NCI-H2107 (cell line): ENCODE results near the gene SCAMP1.

Experiments
- DNase-seq: peaks from one replicate; lab custom pipeline; 2025; lab: John Stamatoyannopoulos, UW

Gene SCAMP1

DNA sequence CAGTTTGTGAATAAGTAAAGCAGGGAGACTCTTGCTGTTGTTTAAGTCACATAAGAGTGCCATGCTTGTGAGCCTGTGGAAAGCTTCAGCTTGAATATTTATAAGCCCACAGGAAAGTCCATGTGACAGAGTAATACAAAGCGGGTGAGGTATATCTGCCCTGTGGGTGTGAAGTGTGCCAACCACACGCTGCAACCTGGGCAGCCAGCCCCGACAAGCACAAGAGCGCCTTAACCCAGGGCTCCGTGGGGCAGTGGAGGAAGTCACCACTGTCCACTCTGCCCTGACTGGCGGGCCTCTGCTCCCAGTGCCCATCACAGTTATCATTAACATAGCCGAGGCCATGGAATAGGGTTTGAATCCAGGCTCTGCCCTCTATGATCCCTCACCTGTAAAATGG lies 132.2 kb downstream of the SCAMP1 start:
- DNase-seq: no peak

GRCh38 chr5:78495800-78496199 lies 135.4 kb downstream of the SCAMP1 start:
- DNase-seq: no peak

GRCh38 chr5:78496373-78496772 lies 136.0 kb downstream of the SCAMP1 start:
- DNase-seq: no peak

GRCh38 chr5:78497573-78498533 lies 137.4 kb downstream of the SCAMP1 start:
- DNase-seq: no peak

- no peak for DNase-seq
Measured at GRCh38 chr5:78499485-78499884, 139.1 kb downstream of the SCAMP1 start.

- DNase-seq: no peak
Measured at GRCh38 chr5:78500028-78500427, 139.6 kb downstream of the SCAMP1 start.

DNA sequence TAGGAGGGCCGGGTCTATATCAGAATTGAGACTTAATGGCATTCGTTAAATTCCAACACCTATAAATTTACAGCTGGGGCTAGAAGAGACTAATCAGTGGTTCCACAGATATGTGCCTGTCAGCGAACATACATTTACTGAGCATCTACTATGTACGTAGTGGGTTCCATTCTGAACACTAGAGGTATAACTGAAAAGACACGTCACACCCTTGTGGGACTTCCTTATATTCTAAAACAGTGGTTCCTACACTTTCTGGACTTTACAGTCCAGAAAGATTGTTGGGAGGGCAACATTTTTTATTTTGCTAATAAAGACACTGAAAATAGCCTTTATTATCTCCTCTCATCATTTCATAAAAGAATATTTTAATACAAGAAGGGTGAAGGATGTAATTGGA lies 140.5 kb downstream of the SCAMP1 start:
- DNase-seq: no peak

DNA sequence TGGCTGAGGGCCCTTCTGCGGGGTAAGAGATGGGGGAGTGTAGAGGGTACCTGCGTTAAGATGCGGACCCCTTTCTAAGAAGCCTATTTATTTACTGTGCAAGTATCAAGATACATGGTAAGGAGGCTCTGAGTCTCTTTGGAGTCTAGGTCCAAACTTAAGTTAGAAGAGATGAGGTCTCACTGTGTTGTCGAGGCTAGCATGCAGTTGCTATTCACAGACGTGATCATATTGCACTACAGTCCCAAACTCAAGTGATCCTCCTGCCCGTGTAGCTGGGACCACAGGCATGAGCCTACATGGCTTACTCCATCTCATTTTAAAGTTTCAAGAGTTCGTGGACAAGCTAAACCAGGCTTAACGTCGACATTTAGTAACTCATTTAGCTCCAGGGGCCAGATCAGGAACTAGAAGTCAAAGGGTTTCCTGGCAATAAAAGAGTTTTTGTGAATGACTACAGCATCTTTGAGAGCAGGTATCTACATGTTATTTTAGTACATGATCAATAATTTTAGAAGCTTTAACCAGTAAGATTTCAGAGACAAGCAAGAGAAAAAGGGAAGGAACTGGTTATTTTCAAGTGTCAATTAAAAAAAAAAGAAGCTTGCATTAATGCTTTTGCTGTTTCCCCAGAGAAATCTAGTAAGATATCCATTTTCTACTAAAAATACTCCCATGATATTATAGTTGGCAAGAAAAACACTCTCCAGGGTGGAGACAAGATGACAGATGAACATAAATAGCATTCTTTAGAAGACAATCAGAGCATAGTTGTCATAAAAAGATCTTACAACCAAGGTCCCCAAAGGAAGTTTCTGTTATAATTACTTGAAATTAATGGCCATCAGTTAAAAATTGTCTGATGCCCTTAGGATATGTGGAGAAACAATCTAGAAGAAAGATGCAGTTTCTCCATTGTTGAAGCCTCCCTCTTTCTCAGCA lies 141.3 kb downstream of the SCAMP1 start:
- no peak for DNase-seq

- no peak for DNase-seq
Measured at GRCh38 chr5:78503958-78504653, 143.7 kb downstream of the SCAMP1 start.

GRCh38 chr5:78504704-78505677 lies 144.6 kb downstream of the SCAMP1 start:
- DNase-seq: no peak

DNA sequence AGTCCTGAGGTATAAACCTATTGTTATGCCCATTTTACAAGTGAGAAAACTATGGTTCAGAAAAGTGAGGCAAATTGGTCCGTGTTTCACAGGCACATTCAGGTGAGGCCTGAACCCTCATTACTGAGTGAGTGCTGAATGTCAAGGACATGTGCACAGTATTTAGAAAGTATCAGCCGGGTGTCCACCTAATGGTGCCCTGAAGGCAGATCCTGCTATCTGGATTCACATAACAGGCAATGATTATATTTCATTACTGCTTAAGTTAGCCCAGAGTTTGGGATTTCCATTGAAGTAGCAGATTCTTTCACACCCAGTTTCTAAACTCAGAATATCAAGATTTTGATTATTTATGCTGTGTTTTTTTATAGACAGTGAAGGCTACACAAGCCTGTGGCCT lies 145.4 kb downstream of the SCAMP1 start:
- no peak for DNase-seq

DNA sequence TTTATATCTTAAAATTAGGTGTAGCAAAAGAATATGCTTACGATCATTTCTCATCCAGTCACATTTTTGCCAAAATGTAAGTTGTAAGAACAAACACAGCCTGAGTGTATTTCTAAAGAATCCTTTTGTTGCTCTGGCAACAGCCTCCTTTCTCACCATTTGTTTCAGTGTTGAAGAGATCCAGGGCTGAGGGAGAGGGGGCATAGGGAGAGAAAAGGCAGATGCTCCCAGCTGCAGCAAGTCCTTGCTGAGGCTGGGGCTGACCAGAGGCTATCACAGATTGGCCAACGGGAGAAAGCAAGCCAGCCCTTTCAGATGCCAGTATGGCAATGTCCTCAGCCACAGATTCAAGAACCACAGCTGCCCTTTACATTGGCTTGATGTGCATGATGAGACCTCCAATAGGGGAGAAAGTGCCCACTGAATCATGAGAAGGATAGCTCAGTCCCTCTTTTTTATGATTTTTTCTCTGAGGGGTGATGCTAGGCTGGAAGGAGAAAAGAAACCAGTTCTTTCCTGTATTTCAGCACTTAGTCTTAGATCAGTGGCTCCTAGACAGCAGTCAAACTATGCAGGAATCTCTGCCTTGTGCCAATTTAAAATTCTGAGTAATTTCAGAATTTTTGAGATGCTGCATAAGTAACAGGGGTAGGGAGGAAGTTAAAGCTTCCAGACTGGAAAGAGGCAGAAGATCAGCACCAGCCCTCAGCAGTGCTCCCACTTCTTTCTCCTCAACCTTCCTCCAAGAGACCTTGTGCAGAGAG lies 146.0 kb downstream of the SCAMP1 start:
- no peak for DNase-seq

DNA sequence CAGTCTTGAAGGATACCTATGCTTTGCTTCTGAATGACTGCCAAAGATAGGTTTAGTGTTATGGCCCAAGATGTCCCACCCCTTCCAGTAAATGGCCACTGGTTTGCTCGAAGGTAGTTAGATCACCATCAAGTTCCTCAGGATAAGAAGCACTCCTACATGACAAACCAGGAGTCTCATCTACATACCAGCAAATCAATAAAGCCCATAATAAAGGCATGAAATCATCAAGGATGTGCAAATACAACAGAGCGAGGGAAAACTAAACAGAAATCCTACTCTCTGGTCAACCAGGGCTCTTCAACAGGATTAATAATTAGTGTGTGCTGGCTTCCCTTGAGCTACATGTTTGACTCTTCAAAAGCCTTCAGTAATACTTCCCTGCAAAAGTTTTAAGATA lies 147.1 kb downstream of the SCAMP1 start:
- no peak for DNase-seq

GRCh38 chr5:78508186-78508765 lies 147.9 kb downstream of the SCAMP1 start:
- no peak for DNase-seq

GRCh38 chr5:78509145-78509865 lies 148.9 kb downstream of the SCAMP1 start:
- no peak for DNase-seq

DNA sequence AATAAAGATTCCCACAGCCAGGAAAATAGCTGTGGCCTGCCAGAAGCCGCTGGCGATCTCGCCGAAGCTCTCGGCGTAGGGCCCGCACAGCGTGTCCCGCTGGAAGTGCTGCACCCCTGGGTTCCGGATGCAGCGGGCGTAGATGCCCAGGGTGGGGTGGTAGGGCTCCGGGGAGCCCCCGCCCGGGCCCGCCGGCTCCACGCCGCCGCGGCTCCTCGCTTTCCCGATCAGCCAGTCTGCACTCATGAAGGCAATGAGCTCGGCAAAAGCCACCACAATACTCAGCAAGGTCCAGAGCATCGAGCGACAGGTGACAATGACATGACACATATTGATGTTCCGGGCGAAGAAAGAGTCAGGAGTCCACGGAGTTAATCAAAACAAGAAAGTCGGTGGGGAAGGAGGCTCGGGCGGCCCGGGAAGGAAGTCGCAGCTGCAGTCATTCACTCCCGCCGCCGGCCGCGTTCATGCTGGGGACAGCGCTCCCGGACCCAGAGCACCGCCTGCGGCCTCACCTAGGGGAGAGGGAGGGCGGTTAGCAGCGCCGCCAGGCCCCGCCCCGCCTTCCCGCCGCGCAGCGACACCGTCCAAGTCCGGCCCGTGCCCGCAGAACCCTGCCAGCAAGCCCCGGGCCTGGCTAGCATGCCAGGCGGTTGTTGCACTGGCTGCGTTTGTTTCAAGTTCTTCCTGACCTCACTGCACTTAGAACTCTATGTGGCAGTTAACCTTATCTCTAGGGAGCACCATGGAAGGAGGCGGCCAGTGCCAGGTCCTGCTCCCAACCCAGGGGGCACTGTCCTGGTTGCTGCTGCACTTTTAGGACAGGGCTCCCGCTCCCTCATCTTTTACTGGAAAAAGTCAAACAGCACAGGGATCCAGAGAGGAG lies 149.7 kb downstream of the SCAMP1 start:
- DNase-seq: no peak

GRCh38 chr5:78511121-78511906 lies 150.9 kb downstream of the SCAMP1 start:
- no peak for DNase-seq
